Thymus (tissue), 11 donors: ENCODE results near the gene OPCML. TPM values are rescaled to one million over a fixed set of nuclear protein-coding genes. Genes with fewer than 3 reads are reported as not detected.

Experiments
- DNase-seq, 9 donors: peaks; one replicate each; pipeline ENCODE4 v3.0.0-alpha.2; 2013; ENCODE audit warnings: low spot score in 9 of 9, low read depth in 6 of 9, missing footprints in 1 of 9
- H3K27ac ChIP-seq, 2 donors: one replicate each; pipeline ENCODE4 v1.5.1; 2013; ENCODE audit warnings: control low read depth in 1 of 2, low read depth in 1 of 2, low read length in 1 of 2, mild to moderate bottlenecking in 1 of 2, moderate library complexity in 1 of 2
- H3K27me3 ChIP-seq, 2 donors: one replicate each; pipeline ENCODE4 v1.5.1; 2013; ENCODE audit warnings: low read length in 1 of 2; ENCODE audit not compliant: control insufficient read depth in 2 of 2, insufficient read depth in 1 of 2
- H3K36me3 ChIP-seq, 2 donors: one replicate each; pipeline ENCODE4 v1.5.1; 2013; ENCODE audit warnings: low read length in 1 of 2, mild to moderate bottlenecking in 1 of 2, moderate library complexity in 1 of 2; ENCODE audit not compliant: control insufficient read depth in 2 of 2, insufficient read depth in 2 of 2
- H3K4me1 ChIP-seq, 2 donors: one replicate each; pipeline ENCODE4 v1.5.1; 2013; ENCODE audit warnings: low read length in 2 of 2; ENCODE audit not compliant: control insufficient read depth in 2 of 2, insufficient read depth in 2 of 2
- H3K4me3 ChIP-seq, 2 donors: one replicate each; pipeline ENCODE4 v1.5.1; 2013; ENCODE audit warnings: low read length in 2 of 2, control low read depth in 1 of 2, mild to moderate bottlenecking in 1 of 2
- H3K9me3 ChIP-seq, 2 donors: one replicate each; pipeline ENCODE4 v1.5.1; 2013; ENCODE audit warnings: low read length in 1 of 2, mild to moderate bottlenecking in 1 of 2; ENCODE audit not compliant: control insufficient read depth in 2 of 2, insufficient read depth in 1 of 2
- WGBS: extraction: QIAGEN DNeasy Blood & Tissue Kit; methylation state at CpG from one replicate; pipeline ENCODE4 v1.1.7; 2013; 5-methylcytosine and 5-hydroxymethylcytosine counted together
- polyA plus RNA-seq: library from polyadenylated mRNA; stranded (reverse); fragments of 200-250 nt; gene quantifications from one replicate; pipeline ENCODE4 v1.2.3, GENCODE V29; 2013
- total RNA-seq: library from RNA; stranded (reverse); fragments of 120-200 nt; gene quantifications from one replicate; pipeline ENCODE4 v1.2.4, GENCODE V29; 2013
- donor health status: healthy.

The OPCML gene
- total and polyA plus RNA-seq, 2 donors: 0.07 to 0.09 TPM

GRCh38 chr11:133015457-133015856 is 516.8 kb downstream of the OPCML start:
- H3K36me3 ChIP-seq: no peaks in the 10 kb centered on the region
- no peaks in the 10 kb centered on the region for H3K4me1 ChIP-seq
- DNase-seq: no peak
- H3K4me3 ChIP-seq: no peak overlapping the region
- no peaks in the 10 kb centered on the region for H3K9me3 ChIP-seq
- H3K27ac ChIP-seq: no peak overlapping the region
- H3K27me3 ChIP-seq: no peaks in the 10 kb centered on the region
- WGBS: 87% methylated on average over 1 of the region's 1 CpG

- Histone ChIP-seq H3K9me3 (no peaks in the 10 kb centered on the region), H3K4me3 (no peak overlapping the region), H3K36me3 (no peaks in the 10 kb centered on the region), H3K27ac (no peak overlapping the region), H3K27me3 (no peaks in the 10 kb centered on the region), H3K4me1 (no peaks in the 10 kb centered on the region)
- DNase-seq: no peak
- 86% methylated on average over 5 of the region's 5 CpGs for WGBS
Measured at GRCh38 chr11:133014337-133014736, 518.0 kb downstream of the OPCML start.

- Histone ChIP-seq H3K27ac (no peak overlapping the region), H3K4me1 (no peaks in the 10 kb centered on the region), H3K4me3 (no peak overlapping the region), H3K36me3 (no peaks in the 10 kb centered on the region), H3K9me3 (no peaks in the 10 kb centered on the region), H3K27me3 (no peaks in the 10 kb centered on the region)
- no peak for DNase-seq
- 98% methylated on average over 4 of the region's 4 CpGs for WGBS
Measured at GRCh38 chr11:133012803-133013202, 519.5 kb downstream of the OPCML start.

- H3K27me3 ChIP-seq: no peaks in the 10 kb centered on the region
- WGBS: 85% methylated on average over 2 of the region's 2 CpGs
- H3K4me1 ChIP-seq: no peaks in the 10 kb centered on the region
- no peak overlapping the region for H3K4me3 ChIP-seq
- no peaks in the 10 kb centered on the region for H3K36me3 ChIP-seq
- H3K27ac ChIP-seq: no peak overlapping the region
- no peak for DNase-seq
- H3K9me3 ChIP-seq: peaks cover 0 to under 1% of the 10 kb centered on the region in 2 donors
Measured at GRCh38 chr11:133011604-133012003, 520.7 kb downstream of the OPCML start.

- Histone ChIP-seq H3K9me3 (peaks cover 0 to 6% of the 10 kb centered on the region in 2 donors), H3K36me3 (no peaks in the 10 kb centered on the region), H3K4me3 (no peak overlapping the region), H3K27ac (no peak overlapping the region), H3K4me1 (no peaks in the 10 kb centered on the region), H3K27me3 (no peaks in the 10 kb centered on the region)
- DNase-seq: no peak
- WGBS: 86% methylated on average over 2 of the region's 2 CpGs
Measured at GRCh38 chr11:133007027-133007584, 525.2 kb downstream of the OPCML start.

GRCh38 chr11:133004369-133004768 is 527.9 kb downstream of the OPCML start:
- H3K36me3 ChIP-seq: no peaks in the 10 kb centered on the region

GRCh38 chr11:132999516-132999915 is 532.8 kb downstream of the OPCML start:
- H3K4me1 ChIP-seq: no peaks in the 10 kb centered on the region
- H3K36me3 ChIP-seq: no peaks in the 10 kb centered on the region
- WGBS: 51% methylated on average over 12 of the region's 12 CpGs
- peaks cover 0 to 1% of the 10 kb centered on the region in 2 donors for H3K9me3 ChIP-seq
- DNase-seq: no peak
- no peak overlapping the region for H3K4me3 ChIP-seq
- H3K27ac ChIP-seq: no peak overlapping the region
- peaks cover 1 to 4% of the 10 kb centered on the region in 2 donors for H3K27me3 ChIP-seq

More at GRCh38 chr11:133004369-133004768, 527.9 kb downstream of the OPCML start:
- peaks cover 1 to 6% of the 10 kb centered on the region in 2 donors for H3K9me3 ChIP-seq
- no peaks in the 10 kb centered on the region for H3K27me3 ChIP-seq
- WGBS: 81% methylated on average over 13 of the region's 13 CpGs
- no peak overlapping the region for H3K27ac ChIP-seq
- no peak for DNase-seq
- H3K4me3 ChIP-seq: no peak overlapping the region
- no peaks in the 10 kb centered on the region for H3K4me1 ChIP-seq

- H3K27me3 ChIP-seq: peaks cover 6 to 7% of the 10 kb centered on the region in 2 donors
- no peaks in the 10 kb centered on the region for H3K4me1 ChIP-seq
- 63% methylated on average over 5 of the region's 5 CpGs for WGBS
Measured at GRCh38 chr11:132999031-132999430, 533.3 kb downstream of the OPCML start.

GRCh38 chr11:132997396-132997795 is 534.9 kb downstream of the OPCML start:
- Histone ChIP-seq H3K9me3 (peaks cover 0 to 1% of the 10 kb centered on the region in 2 donors), H3K27me3 (peaks cover 8 to 14% of the 10 kb centered on the region in 2 donors), H3K27ac (no peak overlapping the region), H3K4me3 (no peak overlapping the region), H3K36me3 (no peaks in the 10 kb centered on the region), H3K4me1 (no peaks in the 10 kb centered on the region)
- WGBS: 86% methylated on average over 5 of the region's 5 CpGs
- DNase-seq: no peak

More at GRCh38 chr11:132999031-132999430, 533.3 kb downstream of the OPCML start:
- no peak overlapping the region for H3K27ac ChIP-seq
- H3K36me3 ChIP-seq: no peaks in the 10 kb centered on the region
- H3K9me3 ChIP-seq: peaks cover 0 to 1% of the 10 kb centered on the region in 2 donors
- H3K4me3 ChIP-seq: no peak overlapping the region
- no peak for DNase-seq
